Duodenal mucosa (tissue), 2 donors: ENCODE results near the gene SYNJ2.

ENCODE experiments used
- H3K27ac ChIP-seq: one replicate; pipeline ENCODE4 v1.7.0; 2013; ENCODE audit warnings: low read depth, low read length
- H3K27me3 ChIP-seq, 2 donors: one replicate each; pipeline ENCODE4 v1.7.0; 2013; ENCODE audit warnings: low read length in 2 of 2, control low read depth in 1 of 2; ENCODE audit not compliant: insufficient read depth in 2 of 2, control insufficient read depth in 1 of 2
- H3K36me3 ChIP-seq, 2 donors: one replicate each; pipeline ENCODE4 v1.7.0; 2013; ENCODE audit warnings: low read length in 2 of 2, control low read depth in 1 of 2; ENCODE audit not compliant: insufficient read depth in 2 of 2, control insufficient read depth in 1 of 2
- H3K4me1 ChIP-seq, 2 donors: one replicate each; pipeline ENCODE4 v1.7.0; 2013; ENCODE audit warnings: low read length in 2 of 2, control low read depth in 1 of 2; ENCODE audit not compliant: insufficient read depth in 2 of 2, control insufficient read depth in 1 of 2
- H3K4me3 ChIP-seq, 2 donors: one replicate each; pipeline ENCODE4 v1.7.0; 2013; ENCODE audit warnings: low read length in 2 of 2, low read depth in 1 of 2
- H3K9ac ChIP-seq, 2 donors: one replicate each; pipeline ENCODE4 v1.7.0; 2013; ENCODE audit warnings: low read length in 2 of 2, low read depth in 1 of 2
- H3K9me3 ChIP-seq, 2 donors: one replicate each; pipeline ENCODE4 v1.7.0; 2013; ENCODE audit warnings: low read length in 2 of 2, control low read depth in 1 of 2; ENCODE audit not compliant: control insufficient read depth in 1 of 2

Gene SYNJ2

GRCh38 chr6:157955675-157956074, 26.0 kb upstream of the SYNJ2 start:
- no peaks in the 10 kb centered on the region for H3K36me3 ChIP-seq
- no peaks in the 10 kb centered on the region for H3K27me3 ChIP-seq
- peaks cover 34 to 36% of the 10 kb centered on the region in 2 donors for H3K4me1 ChIP-seq
- no peak overlapping the region for H3K9ac ChIP-seq
- H3K9me3 ChIP-seq = peaks cover 11 to 25% of the 10 kb centered on the region in 2 donors
- H3K4me3 ChIP-seq = no peak overlapping the region
- H3K27ac ChIP-seq = no peak overlapping the region

- Histone ChIP-seq H3K4me1 (peaks cover 34 to 35% of the 10 kb centered on the region in 2 donors), H3K9me3 (peaks cover 11 to 25% of the 10 kb centered on the region in 2 donors), H3K27ac (no peak overlapping the region), H3K4me3 (no peak overlapping the region), H3K36me3 (no peaks in the 10 kb centered on the region), H3K27me3 (no peaks in the 10 kb centered on the region), H3K9ac (no peak overlapping the region)
Measured at GRCh38 chr6:157956171-157956730, 25.4 kb upstream of the SYNJ2 start.

GRCh38 chr6:157959451-157960227, 22.0 kb upstream of the SYNJ2 start:
- Histone ChIP-seq H3K4me1 (peaks cover 4 to 5% of the 10 kb centered on the region in 2 donors), H3K9me3 (peaks cover 11 to 25% of the 10 kb centered on the region in 2 donors), H3K36me3 (no peaks in the 10 kb centered on the region), H3K27me3 (no peaks in the 10 kb centered on the region), H3K27ac (no peak overlapping the region), H3K4me3 (no peak overlapping the region), H3K9ac (no peak overlapping the region)

GRCh38 chr6:157961153-157961831, 20.4 kb upstream of the SYNJ2 start:
- Histone ChIP-seq H3K9ac (no peak overlapping the region), H3K9me3 (peaks cover 11 to 25% of the 10 kb centered on the region in 2 donors), H3K4me1 (peaks cover under 1 to 1% of the 10 kb centered on the region in 2 donors), H3K4me3 (no peak overlapping the region), H3K27me3 (no peaks in the 10 kb centered on the region), H3K27ac (no peak overlapping the region), H3K36me3 (no peaks in the 10 kb centered on the region)

GRCh38 chr6:157961832-157962575, 19.7 kb upstream of the SYNJ2 start:
- H3K27ac ChIP-seq = no peak overlapping the region
- H3K9ac ChIP-seq = no peak overlapping the region
- H3K9me3 ChIP-seq = peaks cover 11 to 25% of the 10 kb centered on the region in 2 donors
- no peak overlapping the region for H3K4me3 ChIP-seq
- H3K4me1 ChIP-seq = peaks cover 7 to 8% of the 10 kb centered on the region in 2 donors
- H3K36me3 ChIP-seq = no peaks in the 10 kb centered on the region
- no peaks in the 10 kb centered on the region for H3K27me3 ChIP-seq

GRCh38 chr6:157962601-157963302, 18.9 kb upstream of the SYNJ2 start:
- Histone ChIP-seq H3K4me1 (peaks cover 14 to 16% of the 10 kb centered on the region in 2 donors), H3K9ac (no peak overlapping the region), H3K9me3 (peaks cover 11 to 21% of the 10 kb centered on the region in 2 donors), H3K36me3 (no peaks in the 10 kb centered on the region), H3K27ac (no peak overlapping the region), H3K27me3 (no peaks in the 10 kb centered on the region), H3K4me3 (no peak overlapping the region)

GRCh38 chr6:157964100-157964499, 17.6 kb upstream of the SYNJ2 start:
- no peak overlapping the region for H3K27ac ChIP-seq
- H3K9ac ChIP-seq = no peak overlapping the region
- H3K4me3 ChIP-seq = no peak overlapping the region
- peaks cover 3 to 10% of the 10 kb centered on the region in 2 donors for H3K9me3 ChIP-seq
- H3K4me1 ChIP-seq = peaks cover 15 to 16% of the 10 kb centered on the region in 2 donors
- H3K36me3 ChIP-seq = no peaks in the 10 kb centered on the region
- H3K27me3 ChIP-seq = no peaks in the 10 kb centered on the region

GRCh38 chr6:157965387-157965786, 16.3 kb upstream of the SYNJ2 start:
- Histone ChIP-seq H3K4me1 (peaks cover 15 to 16% of the 10 kb centered on the region in 2 donors), H3K36me3 (no peaks in the 10 kb centered on the region), H3K27me3 (no peaks in the 10 kb centered on the region), H3K4me3 (no peak overlapping the region), H3K9me3 (no peaks in the 10 kb centered on the region), H3K27ac (no peak overlapping the region), H3K9ac (no peak overlapping the region)

- Histone ChIP-seq H3K9me3 (no peaks in the 10 kb centered on the region), H3K27ac (peak overlapping the region; percentile 75), H3K4me1 (peaks cover 15 to 16% of the 10 kb centered on the region in 2 donors), H3K9ac (peak overlapping the region; percentile 34 to 54), H3K36me3 (no peaks in the 10 kb centered on the region), H3K27me3 (no peaks in the 10 kb centered on the region), H3K4me3 (no peak overlapping the region)
Measured at GRCh38 chr6:157966589-157966977, 15.1 kb upstream of the SYNJ2 start.
